RWPE1 (cell line): ENCODE results near the gene ZNF155.

Source experiments
- CTCF ChIA-PET: fragments of 350-600 bp; sonication (Branson Sonifier 250); formaldehyde crosslinking; extraction: SDS; loops from one replicate; lab custom pipeline; 2021; lab: Yijun Ruan, JAX
- POLR2A ChIA-PET: fragments of 400-600 bp; formaldehyde crosslinking; extraction: SDS; loops from one replicate; lab custom pipeline; 2020; ENCODE audit warnings: antibody characterized with exemption; ENCODE audit not compliant: low non-redundant PET; lab: Yijun Ruan, JAX
- DNase-seq: peaks from one replicate; pipeline ENCODE4 v3.0.0; 2012; ENCODE audit warnings: low spot score
- H3K27ac ChIP-seq: fragments of 450-650 bp; 2 replicates; pipeline ENCODE4 v1.5.1; 2017
- CTCF ChIP-seq: fragments of 450-650 bp; conservative IDR thresholded peaks from 2 replicates; pipeline ENCODE4 v1.5.1; 2017; ENCODE audit warnings: low read depth, mild to moderate bottlenecking

Gene ZNF155

DNA sequence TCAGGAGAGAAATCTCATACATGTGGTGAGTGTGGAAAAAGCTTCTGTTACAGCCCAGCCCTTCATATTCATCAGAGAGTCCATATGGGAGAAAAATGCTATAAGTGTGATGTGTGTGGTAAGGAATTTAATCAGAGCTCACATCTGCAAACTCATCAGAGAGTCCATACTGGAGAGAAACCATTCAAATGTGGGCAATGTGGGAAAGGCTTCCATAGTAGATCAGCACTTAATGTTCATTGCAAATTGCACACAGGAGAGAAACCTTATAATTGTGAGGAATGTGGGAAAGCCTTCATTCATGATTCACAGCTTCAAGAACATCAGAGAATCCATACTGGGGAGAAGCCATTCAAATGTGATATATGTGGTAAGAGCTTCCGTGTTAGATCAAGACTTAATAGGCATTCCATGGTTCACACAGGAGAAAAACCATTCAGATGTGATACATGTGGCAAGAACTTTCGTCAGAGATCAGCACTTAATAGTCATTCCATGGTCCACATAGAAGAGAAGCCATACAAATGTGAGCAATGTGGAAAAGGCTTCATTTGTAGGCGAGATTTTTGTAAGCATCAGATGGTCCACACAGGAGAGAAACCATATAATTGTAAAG, 17.8 kb upstream of the ZNF155 start:
- DNase-seq, result no peak
- ChIA-PET POLR2A (no interaction called here), CTCF (no interaction called here)
- no peak for TF ChIP-seq CTCF
- no peak overlapping the region for H3K27ac ChIP-seq

DNA sequence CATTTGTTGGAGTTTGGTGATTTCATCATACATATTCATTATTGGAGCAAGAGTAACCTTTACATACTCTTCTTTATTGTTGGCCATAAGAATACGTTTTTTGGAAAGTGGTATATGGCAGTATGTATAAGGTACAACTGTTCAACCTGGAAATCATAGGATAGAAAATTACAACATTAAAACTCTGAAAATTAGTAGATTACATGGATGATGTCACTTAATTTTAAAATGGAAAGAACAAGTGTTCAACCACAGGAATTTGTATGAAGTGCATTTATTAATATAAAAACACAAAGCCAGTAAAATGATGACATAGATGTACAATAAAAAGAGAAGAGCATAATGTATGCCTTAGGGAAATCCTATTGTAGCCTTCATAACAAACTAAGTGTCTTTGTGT, 7.3 kb upstream of the ZNF155 start:
- CTCF ChIA-PET, result interaction anchor here (0.7 kb wide), 1 partner anchor 121 kb away, joined by 3 read pairs; no protein-coding TSS in a partner anchor

GRCh38 chr19:43983544-43983911, 460 bp upstream of the ZNF155 start:
- H3K27ac ChIP-seq, result peak overlapping the region; percentile 66
- no peak for DNase-seq
- POLR2A ChIA-PET, result no interaction called here
- no peak for TF ChIP-seq CTCF
- CTCF ChIA-PET, result interaction anchor here (0.6 kb wide), 1 partner anchor 19 kb away, joined by 3 read pairs; the partner anchor contains the start of gene ZNF230

More for the DNA sequence above, 7.3 kb upstream of the ZNF155 start:
- no peak for TF ChIP-seq CTCF
- POLR2A ChIA-PET, result no interaction called here
- no peak overlapping the region for H3K27ac ChIP-seq
- no peak for DNase-seq

DNA sequence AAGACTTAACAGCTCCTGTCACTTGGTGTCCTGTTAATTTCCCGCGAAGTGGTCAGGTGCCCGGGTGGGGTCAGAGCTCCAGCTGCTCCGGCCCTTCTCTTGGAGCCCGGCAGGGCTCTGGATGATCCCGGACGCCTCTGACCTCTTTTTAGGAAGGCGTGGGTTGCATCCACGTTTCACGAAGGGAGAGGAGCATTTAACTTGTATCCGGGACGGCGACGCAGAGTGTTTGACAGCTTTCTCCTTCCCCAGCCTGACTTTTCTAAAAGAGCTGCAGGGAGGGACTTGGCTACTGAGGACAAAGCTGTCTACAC, 656 bp downstream of the ZNF155 start:
- DNase-seq, result no peak
- ChIA-PET CTCF (interaction anchor here (0.5 to 1.0 kb wide), 4 partner anchors 30 to 240 kb away, joined by 3 to 5 read pairs (median 4); no protein-coding TSS in a partner anchor), POLR2A (interaction anchor here (0.9 kb wide), 1 partner anchor 180 kb away, joined by 3 read pairs; no protein-coding TSS in a partner anchor)
- TF ChIP-seq CTCF, result no peak
- H3K27ac ChIP-seq, result peak overlapping the region; percentile 66

- ChIA-PET POLR2A (no interaction called here), CTCF (no interaction called here)
- peak overlapping the region; percentile 35; the same call in 1 of the 2 replicates for H3K27ac ChIP-seq
- DNase-seq, result peak; percentile 37
- TF ChIP-seq CTCF, result no peak
Measured at GRCh38 chr19:43997631-43998290, 13.8 kb downstream of the ZNF155 start.

GRCh38 chr19:44002212-44002565, 18.2 kb downstream of the ZNF155 start:
- peak; percentile 2 for DNase-seq
- ChIA-PET CTCF (interaction anchor here (0.6 kb wide), 1 partner anchor 120 kb away, joined by 3 read pairs; no protein-coding TSS in a partner anchor), POLR2A (no interaction called here)
- TF ChIP-seq CTCF, result no peak
- H3K27ac ChIP-seq, result peak overlapping the region; percentile 69
